Mucosa of stomach (tissue), 1 donor: ENCODE results near the gene KLK1.
"Not testable (repeated sequence)": the region's sequence is repeated elsewhere in the genome, so short reads cannot be mapped to it uniquely, and the experiment has no call there.

ENCODE experiments used
- H3K27me3 ChIP-seq: one replicate; pipeline ENCODE4 v1.7.0; 2013; ENCODE audit warnings: mild to moderate bottlenecking, low read length; ENCODE audit not compliant: control insufficient read depth, insufficient read depth
- H3K36me3 ChIP-seq: one replicate; pipeline ENCODE4 v1.7.0; 2013; ENCODE audit warnings: low read length; ENCODE audit not compliant: control insufficient read depth, insufficient read depth
- H3K4me1 ChIP-seq: one replicate; pipeline ENCODE4 v1.7.0; 2013; ENCODE audit warnings: mild to moderate bottlenecking, low read length; ENCODE audit not compliant: control insufficient read depth, insufficient read depth
- H3K4me3 ChIP-seq: one replicate; pipeline ENCODE4 v1.7.0; 2013; ENCODE audit warnings: low read length
- H3K9ac ChIP-seq: one replicate; pipeline ENCODE4 v1.7.0; 2013; ENCODE audit warnings: mild to moderate bottlenecking, low read length, moderate library complexity
- H3K9me3 ChIP-seq: one replicate; pipeline ENCODE4 v1.7.0; 2013; ENCODE audit warnings: mild to moderate bottlenecking, low read length, moderate library complexity; ENCODE audit not compliant: control insufficient read depth
- donor health status: Pancreatic carcinoma.

Gene KLK1

DNA sequence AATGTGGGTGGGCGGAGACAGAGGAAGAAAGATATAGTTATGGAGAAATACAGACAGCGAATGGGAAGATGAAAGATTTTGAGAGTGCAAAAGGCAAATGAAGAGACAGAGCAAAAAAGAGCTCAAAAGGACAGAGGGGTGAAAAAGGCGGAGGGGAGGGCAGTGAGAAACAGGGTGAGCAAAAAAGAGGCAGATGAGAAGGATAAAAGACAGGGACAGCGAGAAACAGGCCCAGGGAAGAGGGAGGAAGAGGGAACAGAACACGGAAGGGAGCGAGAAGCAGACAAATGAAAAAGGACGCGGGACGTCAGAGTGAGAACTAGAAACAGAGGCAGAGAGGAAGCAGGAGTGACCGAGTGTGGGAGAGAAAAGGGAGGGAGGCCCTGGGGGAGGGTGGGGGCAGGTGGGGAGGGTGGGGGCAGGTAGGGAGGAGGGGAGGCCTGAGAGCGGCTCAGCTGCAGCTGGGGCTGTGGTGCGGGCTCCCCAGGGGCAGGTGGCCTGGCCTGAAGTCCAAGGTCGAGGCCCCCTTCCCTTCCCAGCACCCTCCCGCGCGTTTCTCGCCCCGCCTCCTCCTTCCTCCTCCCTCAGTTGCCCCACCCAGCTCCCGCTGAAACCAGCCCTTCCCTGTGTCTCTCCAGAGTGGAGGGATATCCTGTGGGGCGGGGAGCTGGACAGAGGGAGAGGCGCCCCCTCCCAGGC, 2.9 kb downstream of the KLK1 start:
- no peak overlapping the region for H3K4me3 ChIP-seq
- H3K27me3 ChIP-seq: peaks cover 44% of the 10 kb centered on the region
- no peaks in the 10 kb centered on the region for H3K36me3 ChIP-seq
- peaks cover 52% of the 10 kb centered on the region for H3K4me1 ChIP-seq
- no peak overlapping the region for H3K9ac ChIP-seq
- no peaks in the 10 kb centered on the region for H3K9me3 ChIP-seq

DNA sequence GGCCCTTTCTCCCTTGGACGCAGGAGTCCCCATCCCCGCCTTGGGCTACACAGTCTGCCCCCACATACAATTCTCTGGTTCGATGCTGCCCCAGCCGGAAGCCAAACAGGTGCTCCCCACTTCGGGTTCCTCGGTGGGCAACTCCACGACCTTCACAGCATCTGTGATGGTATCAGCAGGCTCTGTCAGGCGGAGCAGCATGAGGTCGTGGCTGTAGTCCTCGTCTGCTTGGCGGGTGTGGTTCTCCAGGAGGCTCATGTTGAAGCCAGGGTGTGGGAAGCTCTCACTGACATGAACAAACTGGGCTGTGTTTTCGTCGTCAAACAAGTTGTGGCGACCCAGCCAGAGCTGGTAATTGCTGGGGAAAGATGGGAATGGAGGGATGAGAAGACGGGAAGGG, 3.5 kb downstream of the KLK1 start:
- Histone ChIP-seq H3K4me1 (peaks cover 52% of the 10 kb centered on the region), H3K9me3 (no peaks in the 10 kb centered on the region), H3K27me3 (peaks cover 44% of the 10 kb centered on the region), H3K9ac (no peak overlapping the region), H3K36me3 (no peaks in the 10 kb centered on the region), H3K4me3 (no peak overlapping the region)

DNA sequence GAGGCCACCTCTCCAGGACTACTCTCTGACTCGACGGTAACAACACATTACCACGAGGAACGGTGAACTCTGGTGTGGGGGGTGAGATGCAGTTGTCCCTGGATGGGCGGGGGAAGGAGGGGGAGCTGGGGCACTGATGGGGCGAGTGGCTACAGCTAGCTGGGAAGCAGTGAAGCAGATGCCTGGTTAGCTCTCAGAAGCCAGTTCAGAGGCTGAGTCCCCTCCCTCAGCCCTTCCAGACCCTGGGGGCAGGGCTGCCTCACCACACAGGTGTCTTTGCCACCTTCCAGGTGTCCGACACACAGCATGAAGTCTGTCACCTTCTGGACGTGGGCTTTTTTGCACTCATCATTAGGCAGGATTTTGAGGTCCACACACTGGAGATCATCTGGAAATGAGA, 4.0 kb downstream of the KLK1 start:
- H3K27me3 ChIP-seq: peaks cover 44% of the 10 kb centered on the region
- H3K4me1 ChIP-seq: peaks cover 52% of the 10 kb centered on the region
- H3K9me3 ChIP-seq: no peaks in the 10 kb centered on the region
- no peaks in the 10 kb centered on the region for H3K36me3 ChIP-seq
- no peak overlapping the region for H3K9ac ChIP-seq
- H3K4me3 ChIP-seq: no peak overlapping the region

DNA sequence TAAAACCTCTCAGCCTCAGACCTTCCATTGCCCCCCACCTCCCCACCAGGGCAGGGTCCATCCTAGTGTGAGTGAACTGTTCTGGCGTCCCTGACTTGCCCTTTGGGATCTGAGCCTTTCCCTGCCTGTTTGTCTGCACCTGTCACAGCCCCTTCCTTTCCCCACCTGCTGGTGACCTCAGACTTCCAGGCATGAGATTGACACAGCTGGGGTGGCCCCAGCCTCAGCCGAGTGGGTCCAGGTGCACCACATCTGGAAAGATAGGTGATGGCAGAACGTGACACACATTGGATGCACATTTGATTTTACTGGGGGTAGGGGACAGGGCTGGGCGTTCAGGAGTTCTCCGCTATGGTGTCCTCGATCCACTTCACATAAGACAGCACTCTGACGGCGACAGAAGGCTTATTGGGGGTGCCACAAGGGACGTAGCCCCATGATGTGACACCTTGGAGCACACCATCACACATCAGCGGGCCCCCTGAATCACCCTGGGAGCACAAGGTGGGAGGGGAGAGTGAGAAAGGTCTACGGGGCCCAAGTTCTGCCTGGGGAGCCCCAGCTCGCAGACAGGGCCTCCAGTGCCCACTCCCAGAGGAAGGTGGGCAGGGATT, 4.6 kb downstream of the KLK1 start:
- peaks cover 44% of the 10 kb centered on the region for H3K27me3 ChIP-seq
- H3K9me3 ChIP-seq: no peaks in the 10 kb centered on the region
- no peak overlapping the region for H3K9ac ChIP-seq
- peaks cover 46% of the 10 kb centered on the region for H3K4me1 ChIP-seq
- H3K4me3 ChIP-seq: no peak overlapping the region
- no peaks in the 10 kb centered on the region for H3K36me3 ChIP-seq

DNA sequence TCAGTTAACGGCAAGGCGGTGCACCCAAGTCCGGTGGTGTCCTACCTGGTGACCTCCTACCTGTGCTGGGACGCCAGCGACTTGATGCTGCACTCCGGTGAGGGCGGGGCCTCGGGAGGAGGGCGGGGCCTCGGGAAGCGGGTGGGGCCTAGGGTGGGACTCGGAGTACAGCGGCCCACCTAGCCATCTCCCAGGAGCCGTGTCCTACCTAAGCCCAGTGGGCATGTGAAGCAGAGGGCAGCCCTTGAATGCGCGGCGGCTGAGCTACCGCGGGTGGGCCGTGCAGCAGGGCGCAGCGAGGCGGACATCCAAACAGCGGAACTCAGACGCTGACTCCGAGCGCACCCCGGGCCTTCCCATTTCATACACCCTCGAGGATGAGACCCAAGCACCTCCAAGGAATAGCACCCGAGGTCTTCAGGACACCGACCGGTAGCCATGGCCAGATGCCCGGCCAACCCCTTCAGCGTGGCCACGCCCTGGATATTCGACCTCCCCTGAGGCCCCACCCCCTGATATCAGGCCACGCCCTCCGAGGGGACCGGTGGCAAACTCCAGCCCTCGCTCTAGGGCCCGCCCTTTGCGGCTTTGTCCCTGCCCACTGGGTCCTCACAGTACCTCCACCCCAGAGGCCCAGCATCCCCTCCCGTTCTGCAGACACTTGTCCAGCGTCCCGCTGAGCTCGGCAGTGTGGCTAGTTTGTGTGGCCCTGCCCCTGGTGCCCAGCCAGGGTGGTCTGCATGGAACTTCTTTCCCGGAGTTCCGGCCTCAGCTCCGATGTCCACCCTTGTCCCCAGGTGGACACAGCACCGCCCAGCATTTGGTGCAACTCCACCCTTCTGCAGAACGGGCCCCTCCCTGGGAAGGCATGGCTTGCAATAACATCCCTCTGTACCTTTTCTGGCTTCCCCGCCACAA, 5.4 kb downstream of the KLK1 start:
- H3K36me3 ChIP-seq: no peaks in the 10 kb centered on the region
- H3K9me3 ChIP-seq: no peaks in the 10 kb centered on the region
- no peak overlapping the region for H3K9ac ChIP-seq
- no peak overlapping the region for H3K4me3 ChIP-seq
- H3K4me1 ChIP-seq: peaks cover 38% of the 10 kb centered on the region
- peaks cover 43% of the 10 kb centered on the region for H3K27me3 ChIP-seq

DNA sequence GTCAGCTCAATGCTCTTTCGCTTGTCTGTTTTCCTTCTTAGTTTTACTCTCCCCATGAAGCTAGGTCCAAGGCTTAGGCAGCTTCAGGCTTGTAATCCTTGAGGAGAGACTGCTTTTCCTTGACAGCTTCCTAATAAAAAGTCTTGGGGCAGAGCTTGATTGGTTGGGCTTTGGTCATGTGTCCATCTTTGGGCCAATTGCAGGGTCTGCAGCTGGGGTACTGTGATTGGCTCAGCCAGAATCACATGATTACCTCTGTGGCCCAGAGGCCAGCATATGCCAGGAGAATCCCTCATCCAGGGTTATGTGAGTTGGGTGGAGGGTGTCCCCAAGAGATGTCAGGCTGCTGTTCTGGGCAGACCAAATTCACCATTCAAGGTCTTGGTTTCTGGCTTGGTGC, 8.1 kb downstream of the KLK1 start:
- Histone ChIP-seq H3K4me3 (no peak overlapping the region), H3K9me3 (no peaks in the 10 kb centered on the region), H3K27me3 (peaks cover 21% of the 10 kb centered on the region), H3K9ac (no peak overlapping the region), H3K36me3 (no peaks in the 10 kb centered on the region), H3K4me1 (peaks cover 15% of the 10 kb centered on the region)

DNA sequence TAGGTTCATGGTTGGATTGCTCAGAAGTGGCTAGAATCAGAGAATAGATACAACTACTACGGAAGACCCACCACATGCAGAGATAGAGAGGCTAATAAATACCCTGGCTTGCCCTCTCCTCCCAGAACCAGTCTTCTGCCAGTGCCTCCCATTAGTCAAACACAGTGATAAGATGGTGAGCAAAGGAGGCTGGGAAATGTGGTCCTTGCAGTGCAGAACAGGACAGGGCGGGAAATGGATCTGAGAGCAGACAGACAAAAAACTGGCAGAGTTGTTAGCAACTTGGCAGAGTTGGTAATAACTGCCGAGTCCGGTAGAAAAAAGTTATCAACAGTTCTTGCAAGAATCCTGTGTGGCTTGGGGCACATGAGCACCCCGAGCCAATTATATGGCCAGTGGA, 8.7 kb downstream of the KLK1 start:
- no peaks in the 10 kb centered on the region for H3K36me3 ChIP-seq
- peaks cover 15% of the 10 kb centered on the region for H3K27me3 ChIP-seq
- no peak overlapping the region for H3K4me3 ChIP-seq
- no peaks in the 10 kb centered on the region for H3K9me3 ChIP-seq
- H3K4me1 ChIP-seq: peaks cover 10% of the 10 kb centered on the region
- no peak overlapping the region for H3K9ac ChIP-seq

DNA sequence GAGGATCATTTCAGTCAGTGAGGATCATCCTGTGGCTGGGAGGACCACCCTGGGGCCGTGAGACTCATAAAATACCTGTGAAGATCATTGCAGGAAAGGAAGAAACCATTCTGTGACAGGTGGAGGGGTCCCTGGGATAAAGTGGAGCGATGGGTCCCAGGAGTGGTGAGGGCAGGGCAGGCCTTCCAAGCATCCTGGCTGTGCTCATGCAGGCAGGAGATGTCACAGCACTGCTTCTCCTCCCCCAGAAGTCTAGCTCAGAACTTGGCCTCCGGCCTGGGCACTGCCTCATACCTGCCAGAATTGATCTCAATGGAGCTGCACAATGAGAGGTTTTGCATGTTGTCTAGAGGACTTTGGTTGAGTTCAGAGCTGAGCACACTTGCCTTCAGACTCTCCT, 11.1 kb downstream of the KLK1 start:
- H3K9me3 ChIP-seq: no peaks in the 10 kb centered on the region
- no peak overlapping the region for H3K4me3 ChIP-seq
- no peaks in the 10 kb centered on the region for H3K27me3 ChIP-seq
- H3K9ac ChIP-seq: no peak overlapping the region
- no peaks in the 10 kb centered on the region for H3K36me3 ChIP-seq
- H3K4me1 ChIP-seq: no peaks in the 10 kb centered on the region

DNA sequence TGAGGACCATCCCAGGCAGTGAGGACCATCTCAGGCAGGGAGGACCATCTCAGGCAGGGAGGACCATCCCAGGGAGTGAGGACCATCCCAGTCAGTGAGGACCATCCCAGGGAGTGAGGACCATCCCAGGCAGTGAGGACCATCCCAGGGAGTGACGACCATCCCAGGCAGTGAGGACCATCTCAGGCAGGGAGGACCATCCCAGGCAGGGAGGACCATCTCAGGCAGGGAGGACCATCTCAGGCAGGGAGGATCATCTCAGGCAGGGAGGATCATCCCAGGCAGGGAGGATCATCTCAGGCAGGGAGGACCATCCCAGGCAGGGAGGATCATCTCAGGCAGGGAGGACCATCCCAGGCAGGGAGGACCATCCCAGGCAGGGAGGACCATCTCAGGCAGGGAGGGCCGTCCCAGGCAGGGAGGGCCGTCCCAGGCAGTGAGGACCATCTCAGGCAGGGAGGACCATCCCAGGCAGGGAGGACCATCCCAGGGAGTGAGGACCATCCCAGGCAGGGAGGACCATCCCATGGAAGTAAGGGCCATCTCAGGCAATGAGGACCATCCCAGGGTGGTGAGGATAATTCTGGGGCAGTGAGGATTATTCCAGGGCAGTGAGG, 11.9 kb downstream of the KLK1 start:
- not testable (repeated sequence) for H3K36me3 ChIP-seq, H3K4me3 ChIP-seq, H3K4me1 ChIP-seq, H3K9me3 ChIP-seq, H3K27me3 ChIP-seq, H3K9ac ChIP-seq

DNA sequence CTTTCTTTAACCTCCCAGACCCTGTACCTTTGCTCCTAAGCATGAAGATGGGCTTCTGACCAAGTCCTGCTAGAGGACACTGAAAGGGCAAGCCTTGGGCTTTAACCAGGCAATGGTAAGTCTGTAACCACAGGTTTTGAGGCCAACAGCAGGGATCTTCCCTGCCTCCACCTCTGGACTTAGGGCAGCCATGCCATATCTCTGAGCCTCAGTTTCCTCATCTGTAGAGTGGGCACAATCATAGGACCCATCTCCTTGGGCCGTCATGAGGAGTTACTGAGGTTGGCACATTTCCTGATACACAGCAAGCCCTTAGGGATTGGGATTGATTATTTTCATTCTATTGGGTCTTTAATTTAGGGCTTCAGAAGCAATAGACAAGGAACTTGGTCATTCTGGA, 14.7 kb downstream of the KLK1 start:
- Histone ChIP-seq H3K36me3 (no peaks in the 10 kb centered on the region), H3K4me3 (no peak overlapping the region), H3K9me3 (no peaks in the 10 kb centered on the region), H3K4me1 (peaks cover 5% of the 10 kb centered on the region), H3K27me3 (no peaks in the 10 kb centered on the region), H3K9ac (no peak overlapping the region)

DNA sequence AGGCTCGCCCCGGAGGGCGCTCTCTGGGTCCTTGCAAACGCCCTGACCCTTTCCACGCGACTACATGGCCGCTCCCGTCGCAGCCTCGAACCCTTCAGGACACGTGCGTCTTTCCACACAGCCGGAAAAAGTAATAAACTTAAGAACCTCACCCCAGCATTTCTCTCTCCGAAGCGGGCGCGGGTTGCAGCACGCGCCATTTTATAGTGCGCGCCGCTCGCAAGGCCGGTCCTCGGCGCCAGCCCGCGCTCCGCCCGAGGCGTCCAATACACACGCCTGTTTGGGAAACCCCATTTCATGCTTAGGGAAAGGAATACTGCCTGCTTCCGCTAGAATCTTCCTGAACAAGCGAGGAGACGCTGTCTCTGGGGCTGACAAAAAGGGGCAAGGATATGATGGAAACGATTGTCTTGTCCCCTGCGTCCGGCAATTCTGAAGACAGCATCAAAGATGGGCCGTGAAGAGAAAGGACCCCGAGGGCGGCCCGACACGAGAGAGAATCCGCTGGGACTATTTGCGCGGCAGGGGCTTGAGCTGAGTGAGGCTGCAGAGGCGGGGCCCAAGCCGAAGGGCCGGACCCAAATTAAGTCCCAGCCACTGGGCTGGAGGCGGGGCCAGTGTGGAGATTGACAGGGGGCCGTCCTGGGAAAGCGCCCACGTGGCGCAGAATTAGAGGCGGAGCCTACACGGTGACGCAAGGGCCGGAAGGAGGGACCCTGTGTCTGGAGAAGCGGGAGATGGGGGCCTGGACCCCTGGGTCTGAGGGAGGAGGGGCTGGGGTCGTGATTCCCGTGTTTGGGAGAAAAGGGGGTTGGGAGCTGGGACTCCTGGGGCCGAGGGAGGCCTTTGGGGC, 18.9 kb downstream of the KLK1 start:
- H3K9me3 ChIP-seq: no peaks in the 10 kb centered on the region
- H3K36me3 ChIP-seq: no peaks in the 10 kb centered on the region
- peak overlapping the region; percentile 61 for H3K4me3 ChIP-seq
- H3K4me1 ChIP-seq: peaks cover 5% of the 10 kb centered on the region
- H3K27me3 ChIP-seq: no peaks in the 10 kb centered on the region
- peak overlapping the region; percentile 91 for H3K9ac ChIP-seq
